Neural cell (in vitro differentiated cells): ENCODE data around the gene SUSD2. TPM values are rescaled to one million over a fixed set of nuclear protein-coding genes. Genes with fewer than 3 reads are reported as not detected.
"Not testable (repeated sequence)": the region's sequence is repeated elsewhere in the genome, so short reads cannot be mapped to it uniquely, and the experiment has no call there.

Experiments used
- H2AFZ ChIP-seq: fragments of 200-600, 300-800 bp; sonication (generic), shearing (Covaris generic); 2 replicates; pipeline ENCODE4 v1.6.0; 2014; ENCODE audit warnings: low read depth, mild to moderate bottlenecking, antibody characterized with exemption, low read length, moderate library complexity
- H3F3A ChIP-seq: fragments of 200-600 bp; shearing (Covaris generic); 2 replicates; pipeline ENCODE4 v1.6.1; 2016; ENCODE audit warnings: mild to moderate bottlenecking, moderate library complexity, mixed read lengths, antibody characterized with exemption, low read length; ENCODE audit not compliant: insufficient read depth, poor library complexity, severe bottlenecking
- H3K27ac ChIP-seq: fragments of 200-600, 300-800 bp; sonication (generic), shearing (Covaris generic); 2 replicates; pipeline ENCODE4 v1.5.1; 2014; ENCODE audit warnings: mild to moderate bottlenecking, low read length, moderate library complexity
- H3K27me3 ChIP-seq: fragments of 300-800, 200-600 bp; sonication (generic), shearing (Covaris generic); 2 replicates; pipeline ENCODE4 v1.6.0; 2014; ENCODE audit warnings: mild to moderate bottlenecking, low read depth, low read length, moderate library complexity; ENCODE audit not compliant: insufficient read depth
- H3K36me3 ChIP-seq: fragments of 300-800, 200-600 bp; sonication (generic), shearing (Covaris generic); 2 replicates; pipeline ENCODE4 v1.5.1; 2014; ENCODE audit warnings: mild to moderate bottlenecking, antibody characterized with exemption, low read length, moderate library complexity; ENCODE audit not compliant: insufficient read depth
- H3K4me2 ChIP-seq: fragments of 300-800, 200-600 bp; sonication (generic), shearing (Covaris generic); 2 replicates; pipeline ENCODE4 v1.6.0; 2014; ENCODE audit warnings: mild to moderate bottlenecking, low read length
- H3K4me3 ChIP-seq: fragments of 300-800, 200-600 bp; sonication (generic), shearing (Covaris generic); 2 replicates; pipeline ENCODE4 v1.5.1; 2014; ENCODE audit warnings: mild to moderate bottlenecking, low read length, moderate library complexity
- H3K79me2 ChIP-seq: fragments of 200-600 bp; shearing (Covaris generic); replicated peaks from 2 replicates; pipeline ENCODE4 v1.6.0; 2014; ENCODE audit warnings: mild to moderate bottlenecking, low read length, moderate library complexity; ENCODE audit not compliant: insufficient read depth
- H3K9ac ChIP-seq: fragments of 300-800, 200-600 bp; sonication (generic), shearing (Covaris generic); 2 replicates; pipeline ENCODE4 v1.6.1; 2016; ENCODE audit warnings: mild to moderate bottlenecking, low read length, mixed read lengths
- H3K9me2 ChIP-seq: fragments of 200-600 bp; shearing (Covaris generic); 2 replicates; pipeline ENCODE4 v1.6.1; 2016; ENCODE audit warnings: mild to moderate bottlenecking, low read length, mixed read lengths; ENCODE audit not compliant: insufficient read depth
- H3K9me3 ChIP-seq: fragments of 200-600, 300-800 bp; sonication (generic), shearing (Covaris generic); 2 replicates; pipeline ENCODE4 v1.6.1; 2016; ENCODE audit warnings: mild to moderate bottlenecking, mixed run types, low read length, moderate library complexity, mixed read lengths
- H4K20me1 ChIP-seq: fragments of 200-600 bp; shearing (Covaris generic); 2 replicates; pipeline ENCODE4 v1.6.1; 2016; ENCODE audit warnings: mild to moderate bottlenecking, mixed run types; ENCODE audit not compliant: insufficient read depth
- EP300 ChIP-seq: fragments of 450-650 bp; conservative IDR thresholded peaks from 2 replicates; pipeline ENCODE4 v1.6.1; 2014; ENCODE audit warnings: antibody characterized with exemption, mild to moderate bottlenecking, moderate library complexity; ENCODE audit not compliant: poor library complexity, severe bottlenecking
- EZH2 ChIP-seq: fragments of 200-600, 300-800 bp; shearing (Covaris generic), sonication (generic); IDR thresholded peaks from 2 replicates; pipeline ENCODE4 v1.6.1; 2014; ENCODE audit warnings: antibody characterized with exemption, low read length, borderline replicate concordance, mild to moderate bottlenecking; ENCODE audit not compliant: insufficient read depth, poor library complexity, severe bottlenecking
- MXI1 ChIP-seq: fragments of 450-650 bp; conservative IDR thresholded peaks from 2 replicates; pipeline ENCODE4 v1.6.1; 2014; ENCODE audit warnings: antibody characterized with exemption, mild to moderate bottlenecking; ENCODE audit not compliant: poor library complexity, severe bottlenecking
- POLR2AphosphoS5 ChIP-seq: IDR thresholded peaks from 2 replicates; pipeline ENCODE4 v1.6.1; 2012
- RAD21 ChIP-seq: fragments of 450-650 bp; conservative IDR thresholded peaks from 2 replicates; pipeline ENCODE4 v1.6.1; 2014; ENCODE audit warnings: antibody characterized with exemption, mild to moderate bottlenecking, moderate library complexity
- REST ChIP-seq: IDR thresholded peaks from 2 replicates; pipeline ENCODE4 v1.6.1; 2012; ENCODE audit warnings: borderline replicate concordance
- SMC3 ChIP-seq: fragments of 450-650 bp; conservative IDR thresholded peaks from 2 replicates; pipeline ENCODE4 v1.6.1; 2014; ENCODE audit warnings: antibody characterized with exemption, mild to moderate bottlenecking, moderate library complexity; ENCODE audit not compliant: poor library complexity
- TAF1 ChIP-seq: IDR thresholded peaks from 2 replicates; pipeline ENCODE4 v1.6.1; 2012; ENCODE audit warnings: low read depth
- polyA plus RNA-seq: library from polyadenylated mRNA; depleted of rRNA; stranded (reverse); fragments of >200 nt; gene quantifications from 2 replicates; pipeline ENCODE4 v1.2.3, GENCODE V29; 2014
- TF ChIP-seq, protein P1 (sequence below): fragments of 450-650 bp; IDR thresholded peaks from 2 replicates; pipeline ENCODE4 v1.5.1; 2014; ENCODE audit warnings: antibody characterized with exemption, mild to moderate bottlenecking, moderate library complexity; ENCODE audit not compliant: poor library complexity, severe bottlenecking

The SUSD2 gene
- polyA plus RNA-seq, 1 donor from 2014 or later, result 0.20 TPM

GRCh38 chr22:24180316-24181087 lies 785 bp upstream of the SUSD2 start:
- Histone ChIP-seq H2AFZ (no peak overlapping the region), H3K27ac (no peak overlapping the region), H3K79me2 (no peaks in the 10 kb centered on the region), H3K4me3 (no peak overlapping the region), H3K4me2 (no peak overlapping the region), H3K9me2 (no peaks in the 10 kb centered on the region), H3F3A (no peaks in the 10 kb centered on the region), H4K20me1 (no peaks in the 10 kb centered on the region), H3K36me3 (no peaks in the 10 kb centered on the region), H3K9ac (no peak overlapping the region), H3K9me3 (no peaks in the 10 kb centered on the region), H3K27me3 (no peaks in the 10 kb centered on the region)
- TF ChIP-seq EZH2 (no peak), EP300 (no peak), MXI1 (no peak), TAF1 (no peak), REST (no peak), POLR2AphosphoS5 (no peak), RAD21 (no peak), SMC3 (no peak)
- TF ChIP-seq, protein P1, sequence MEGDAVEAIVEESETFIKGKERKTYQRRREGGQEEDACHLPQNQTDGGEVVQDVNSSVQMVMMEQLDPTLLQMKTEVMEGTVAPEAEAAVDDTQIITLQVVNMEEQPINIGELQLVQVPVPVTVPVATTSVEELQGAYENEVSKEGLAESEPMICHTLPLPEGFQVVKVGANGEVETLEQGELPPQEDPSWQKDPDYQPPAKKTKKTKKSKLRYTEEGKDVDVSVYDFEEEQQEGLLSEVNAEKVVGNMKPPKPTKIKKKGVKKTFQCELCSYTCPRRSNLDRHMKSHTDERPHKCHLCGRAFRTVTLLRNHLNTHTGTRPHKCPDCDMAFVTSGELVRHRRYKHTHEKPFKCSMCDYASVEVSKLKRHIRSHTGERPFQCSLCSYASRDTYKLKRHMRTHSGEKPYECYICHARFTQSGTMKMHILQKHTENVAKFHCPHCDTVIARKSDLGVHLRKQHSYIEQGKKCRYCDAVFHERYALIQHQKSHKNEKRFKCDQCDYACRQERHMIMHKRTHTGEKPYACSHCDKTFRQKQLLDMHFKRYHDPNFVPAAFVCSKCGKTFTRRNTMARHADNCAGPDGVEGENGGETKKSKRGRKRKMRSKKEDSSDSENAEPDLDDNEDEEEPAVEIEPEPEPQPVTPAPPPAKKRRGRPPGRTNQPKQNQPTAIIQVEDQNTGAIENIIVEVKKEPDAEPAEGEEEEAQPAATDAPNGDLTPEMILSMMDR, result no peak

GRCh38 chr22:24181996-24182899 lies 961 bp downstream of the SUSD2 start:
- H3K79me2 ChIP-seq, result no peaks in the 10 kb centered on the region

DNA sequence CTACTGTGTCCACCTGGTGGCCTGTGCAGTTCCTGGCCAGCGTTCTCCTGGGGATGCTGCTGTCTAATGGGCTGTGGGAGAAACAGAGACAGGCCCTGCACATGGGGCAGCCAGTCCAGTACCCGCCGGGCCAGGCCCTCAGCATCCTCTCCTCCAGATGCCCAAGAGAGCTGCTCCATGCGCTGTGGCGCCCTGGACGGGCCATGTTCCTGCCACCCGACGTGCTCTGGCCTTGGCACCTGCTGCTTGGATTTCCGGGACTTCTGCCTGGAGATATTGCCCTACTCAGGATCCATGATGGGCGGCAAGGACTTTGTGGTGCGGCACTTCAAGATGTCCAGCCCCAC lies 1.6 kb downstream of the SUSD2 start:
- H3K27me3 ChIP-seq, H3K9me2 ChIP-seq, H3K4me3 ChIP-seq, H2AFZ ChIP-seq, H3K9ac ChIP-seq, H3F3A ChIP-seq, H3K79me2 ChIP-seq, H4K20me1 ChIP-seq, H3K27ac ChIP-seq, H3K9me3 ChIP-seq, H3K36me3 ChIP-seq, H3K4me2 ChIP-seq: not testable (repeated sequence)

More at GRCh38 chr22:24181996-24182899, 961 bp downstream of the SUSD2 start:
- Histone ChIP-seq H3F3A (no peaks in the 10 kb centered on the region), H3K4me3 (no peak overlapping the region), H3K4me2 (no peak overlapping the region), H3K9me2 (no peaks in the 10 kb centered on the region), H3K27ac (no peak overlapping the region), H3K27me3 (no peaks in the 10 kb centered on the region), H3K36me3 (no peaks in the 10 kb centered on the region), H3K9me3 (no peaks in the 10 kb centered on the region), H2AFZ (no peak overlapping the region), H4K20me1 (no peaks in the 10 kb centered on the region), H3K9ac (no peak overlapping the region)
- TF ChIP-seq MXI1 (no peak), SMC3 (no peak), EZH2 (no peak), TAF1 (no peak)
- TF ChIP-seq, protein P1, result no peak
